ENCODE results near the gene DIS3L2. TPM values are rescaled to one million over a fixed set of nuclear protein-coding genes. Genes with fewer than 3 reads are reported as not detected.

Gene DIS3L2
- total RNA-seq, 1 experiment from 2014 or later = 39.1 TPM

DNA sequence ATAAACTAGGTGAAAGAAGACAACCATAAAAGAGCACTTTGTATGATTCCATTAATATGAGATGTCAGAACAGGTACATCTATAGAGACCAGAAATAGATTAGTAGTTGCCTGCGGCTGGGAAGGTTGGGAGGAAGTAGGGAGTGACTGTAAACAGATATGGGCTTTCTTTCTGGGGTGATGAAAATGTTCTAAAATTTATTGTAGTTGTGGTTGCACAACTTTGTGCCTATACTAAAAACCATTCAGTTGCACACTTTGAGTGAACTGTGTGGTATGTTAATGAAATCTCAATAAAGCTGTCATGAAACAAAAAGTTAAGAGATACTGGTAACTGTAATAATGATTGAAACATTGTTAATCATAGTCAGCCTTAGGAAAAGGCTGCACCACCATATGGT lies 264.4 kb downstream of the DIS3L2 start:
- H3K36me3 ChIP-seq (ENCODE audit: low read depth) = no peaks in the 10 kb centered on the region
- H3K4me3 ChIP-seq = no peak overlapping the region
- no peaks in the 10 kb centered on the region for H3K9me2 ChIP-seq (ENCODE audit: insufficient read depth)
- H2AFZ ChIP-seq = no peak overlapping the region
- ChIA-PET CTCF (no interaction called here), POLR2A (ENCODE audit: unreplicated experiment) (no interaction called here)
- no peak overlapping the region for H3K4me2 ChIP-seq
- TF ChIP-seq EZH2 (IDR thresholded peaks at IDR 0.05; ENCODE audit: low read depth) = no peak
- TF ChIP-seq, protein P1, sequence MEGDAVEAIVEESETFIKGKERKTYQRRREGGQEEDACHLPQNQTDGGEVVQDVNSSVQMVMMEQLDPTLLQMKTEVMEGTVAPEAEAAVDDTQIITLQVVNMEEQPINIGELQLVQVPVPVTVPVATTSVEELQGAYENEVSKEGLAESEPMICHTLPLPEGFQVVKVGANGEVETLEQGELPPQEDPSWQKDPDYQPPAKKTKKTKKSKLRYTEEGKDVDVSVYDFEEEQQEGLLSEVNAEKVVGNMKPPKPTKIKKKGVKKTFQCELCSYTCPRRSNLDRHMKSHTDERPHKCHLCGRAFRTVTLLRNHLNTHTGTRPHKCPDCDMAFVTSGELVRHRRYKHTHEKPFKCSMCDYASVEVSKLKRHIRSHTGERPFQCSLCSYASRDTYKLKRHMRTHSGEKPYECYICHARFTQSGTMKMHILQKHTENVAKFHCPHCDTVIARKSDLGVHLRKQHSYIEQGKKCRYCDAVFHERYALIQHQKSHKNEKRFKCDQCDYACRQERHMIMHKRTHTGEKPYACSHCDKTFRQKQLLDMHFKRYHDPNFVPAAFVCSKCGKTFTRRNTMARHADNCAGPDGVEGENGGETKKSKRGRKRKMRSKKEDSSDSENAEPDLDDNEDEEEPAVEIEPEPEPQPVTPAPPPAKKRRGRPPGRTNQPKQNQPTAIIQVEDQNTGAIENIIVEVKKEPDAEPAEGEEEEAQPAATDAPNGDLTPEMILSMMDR (conservative IDR thresholded peaks at IDR 0.05) = no peak
- no peaks in the 10 kb centered on the region for H3K79me2 ChIP-seq (ENCODE audit: low read depth)
- no peaks in the 10 kb centered on the region for H3F3A ChIP-seq (ENCODE audit: insufficient read depth, low read depth)
- intact Hi-C loops (cut with micrococcal nuclease; ENCODE audit: unreplicated experiment) = no loop called here
- no peaks in the 10 kb centered on the region for H3K9me3 ChIP-seq (ENCODE audit: insufficient read depth, low read depth)
- no peak for DNase-seq
- H4K20me1 ChIP-seq (ENCODE audit: insufficient read depth) = no peaks in the 10 kb centered on the region
- H3K27ac ChIP-seq = no peak overlapping the region
- no peaks in the 10 kb centered on the region for H3K4me1 ChIP-seq (replicated peaks; ENCODE audit: insufficient read depth)
- no TSS peak for BruUV-seq (replicated peaks)
- no peaks in the 10 kb centered on the region for H3K27me3 ChIP-seq (ENCODE audit: insufficient read depth, low read depth)

DNA sequence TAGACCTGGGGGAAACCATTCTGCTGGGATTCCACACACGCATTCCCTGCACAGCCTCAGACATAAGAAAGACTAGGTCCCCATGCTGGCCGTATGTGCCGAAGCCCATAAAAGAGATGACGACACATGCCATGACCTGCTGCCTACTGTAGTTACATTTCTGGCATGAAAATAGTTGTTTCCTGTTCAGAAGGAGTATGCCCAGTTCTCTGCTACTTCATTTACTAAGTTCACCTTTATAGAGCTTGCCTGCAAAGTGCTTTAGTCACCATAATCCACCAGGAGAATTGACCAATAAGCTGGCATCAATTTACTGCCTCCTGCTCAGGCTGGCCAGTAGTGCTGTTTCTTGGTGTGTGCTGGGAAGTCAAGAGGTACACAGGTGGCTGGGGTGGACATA lies 266.8 kb downstream of the DIS3L2 start:
- no TSS peak for BruUV-seq (replicated peaks)
- no peak overlapping the region for H3K4me3 ChIP-seq
- no peaks in the 10 kb centered on the region for H3K9me3 ChIP-seq (ENCODE audit: insufficient read depth, low read depth)
- no peak overlapping the region for H3K27ac ChIP-seq
- no peaks in the 10 kb centered on the region for H3K36me3 ChIP-seq (ENCODE audit: low read depth)
- no peaks in the 10 kb centered on the region for H4K20me1 ChIP-seq (ENCODE audit: insufficient read depth)
- H3K27me3 ChIP-seq (ENCODE audit: insufficient read depth, low read depth) = no peaks in the 10 kb centered on the region
- DNase-seq = no peak
- no peaks in the 10 kb centered on the region for H3K79me2 ChIP-seq (ENCODE audit: low read depth)
- TF ChIP-seq EZH2 (IDR thresholded peaks at IDR 0.05; ENCODE audit: low read depth) = no peak
- TF ChIP-seq, protein P1 (conservative IDR thresholded peaks at IDR 0.05) = no peak
- no peaks in the 10 kb centered on the region for H3F3A ChIP-seq (ENCODE audit: insufficient read depth, low read depth)
- POLR2A ChIA-PET (ENCODE audit: unreplicated experiment) = interaction anchor here (0.7 kb wide), 1 partner anchor 20 kb away, joined by 6 read pairs; no protein-coding TSS in a partner anchor
- H3K4me2 ChIP-seq = no peak overlapping the region
- CTCF ChIA-PET = no interaction called here
- intact Hi-C loops (cut with micrococcal nuclease; ENCODE audit: unreplicated experiment) = no loop called here
- no peaks in the 10 kb centered on the region for H3K9me2 ChIP-seq (ENCODE audit: insufficient read depth)
- 0 out of 2 replicates have a peak, but pooled peaks cover 4% of the 10 kb centered on the region for H3K4me1 ChIP-seq (replicated peaks; ENCODE audit: insufficient read depth)
- no peak overlapping the region for H2AFZ ChIP-seq

DNA sequence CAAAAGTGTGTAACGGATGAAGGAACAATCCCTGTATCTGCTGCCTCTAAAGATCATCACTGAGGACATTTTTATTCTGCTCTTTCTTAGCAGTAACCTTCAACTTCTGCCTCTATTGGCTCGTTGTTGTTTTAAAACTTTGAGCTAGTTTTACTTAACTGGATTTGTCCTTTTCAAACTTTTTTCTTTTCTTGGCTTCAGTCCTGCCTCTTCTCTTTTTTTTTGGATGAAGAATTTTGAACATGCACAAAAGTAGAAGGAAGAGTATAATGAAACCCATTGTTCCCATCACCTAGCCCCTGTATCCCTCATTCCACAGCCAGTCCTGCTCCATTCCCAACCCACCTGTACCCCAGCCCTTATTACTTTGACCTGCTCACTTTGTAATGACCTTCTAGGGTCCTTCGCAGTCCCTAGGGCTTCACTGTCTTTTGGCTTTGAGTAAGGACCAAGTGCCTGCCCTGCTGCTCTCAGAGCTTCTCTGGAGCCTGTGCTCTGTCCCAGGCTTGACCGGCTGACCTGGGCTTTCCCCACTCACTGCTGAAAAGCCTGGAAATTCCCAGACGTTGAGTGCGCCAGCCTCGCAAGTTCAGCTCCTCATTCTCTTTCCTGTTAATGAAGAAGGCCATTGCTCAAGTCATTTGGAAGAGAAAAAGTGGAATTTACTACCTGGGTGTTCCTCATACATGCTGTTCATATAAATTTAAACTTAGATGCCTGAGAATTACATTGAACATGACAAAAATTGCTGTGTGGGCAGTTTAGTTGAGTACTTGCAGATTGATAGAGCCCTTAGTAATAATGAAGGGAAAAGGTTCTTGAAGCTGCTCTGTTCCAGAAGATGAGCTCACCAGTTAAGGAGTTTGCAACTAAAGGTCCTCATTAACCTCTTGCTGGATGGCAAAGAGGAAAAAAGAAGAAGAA lies 267.7 kb downstream of the DIS3L2 start:
- Histone ChIP-seq H3K9me3 (ENCODE audit: insufficient read depth, low read depth) (no peaks in the 10 kb centered on the region), H3K36me3 (ENCODE audit: low read depth) (no peaks in the 10 kb centered on the region), H3K4me1 (replicated peaks; ENCODE audit: insufficient read depth) (0 out of 2 replicates have a peak, but pooled peaks cover 4% of the 10 kb centered on the region), H3K27ac (no peak overlapping the region), H3K4me3 (no peak overlapping the region), H3K79me2 (ENCODE audit: low read depth) (no peaks in the 10 kb centered on the region), H3K4me2 (no peak overlapping the region), H2AFZ (no peak overlapping the region), H3F3A (ENCODE audit: insufficient read depth, low read depth) (no peaks in the 10 kb centered on the region), H3K27me3 (ENCODE audit: insufficient read depth, low read depth) (no peaks in the 10 kb centered on the region), H3K9me2 (ENCODE audit: insufficient read depth) (no peaks in the 10 kb centered on the region), H4K20me1 (ENCODE audit: insufficient read depth) (no peaks in the 10 kb centered on the region)
- BruUV-seq (replicated peaks) = no TSS peak
- ChIA-PET CTCF (no interaction called here), POLR2A (ENCODE audit: unreplicated experiment) (interaction anchor here (0.7 kb wide), 1 partner anchor 19 kb away, joined by 6 read pairs; no protein-coding TSS in a partner anchor)
- intact Hi-C loops (cut with micrococcal nuclease; ENCODE audit: unreplicated experiment) = no loop called here
- DNase-seq = no peak
- TF ChIP-seq, protein P1 (conservative IDR thresholded peaks at IDR 0.05) = no peak
- no peak for TF ChIP-seq EZH2 (IDR thresholded peaks at IDR 0.05; ENCODE audit: low read depth)
